OCI-LY1 (cell line): Measurements from ENCODE around the gene VPS54.

ENCODE experiments used
- H2AFZ ChIP-seq: fragments of 200-600 bp; sonication (generic), shearing (Covaris generic); 2 replicates; pipeline ENCODE4 v1.6.0; 2014; ENCODE audit warnings: antibody characterized with exemption, mild to moderate bottlenecking, low read length
- H3F3A ChIP-seq: fragments of 200-600 bp; sonication (generic), shearing (Covaris generic); 2 replicates; pipeline ENCODE4 v1.6.0; 2014; ENCODE audit warnings: mild to moderate bottlenecking, antibody characterized with exemption, low read length, moderate library complexity; ENCODE audit not compliant: insufficient read depth
- H3K27ac ChIP-seq: fragments of 200-600 bp; sonication (generic); 2 replicates; pipeline ENCODE4 v1.5.1; 2014; ENCODE audit warnings: low read length, mixed run types, mild to moderate bottlenecking, low read depth; ENCODE audit not compliant: poor library complexity, severe bottlenecking
- H3K27me3 ChIP-seq: fragments of 200-600 bp; sonication (generic); 2 replicates; pipeline ENCODE4 v1.6.0; 2014; ENCODE audit warnings: antibody characterized with exemption, mild to moderate bottlenecking, low read length, moderate library complexity; ENCODE audit not compliant: insufficient read depth
- H3K36me3 ChIP-seq: fragments of 200-600 bp; sonication (generic); 2 replicates; pipeline ENCODE4 v1.6.1; 2014; ENCODE audit warnings: mild to moderate bottlenecking, antibody characterized with exemption, low read length, moderate library complexity, mixed read lengths; ENCODE audit not compliant: insufficient read depth
- H3K4me1 ChIP-seq: fragments of 200-600 bp; sonication (generic); 2 replicates; pipeline ENCODE4 v1.5.1; 2014; ENCODE audit warnings: mild to moderate bottlenecking, low read length, moderate library complexity; ENCODE audit not compliant: insufficient read depth, severe bottlenecking
- H3K4me2 ChIP-seq: fragments of 200-600 bp; sonication (generic), shearing (Covaris generic); 2 replicates; pipeline ENCODE4 v1.6.1; 2014; ENCODE audit warnings: low read length
- H3K4me3 ChIP-seq: fragments of 200-600 bp; sonication (generic); 2 replicates; pipeline ENCODE4 v1.5.1; 2014; ENCODE audit warnings: low read length, low read depth, mild to moderate bottlenecking, mixed read lengths; ENCODE audit not compliant: poor library complexity, severe bottlenecking
- H3K79me2 ChIP-seq: fragments of 200-600 bp; shearing (Covaris generic); 2 replicates; pipeline ENCODE4 v1.6.1; 2016; ENCODE audit warnings: mixed run types, low read length, mixed read lengths; ENCODE audit not compliant: insufficient read depth
- H3K9ac ChIP-seq: fragments of 200-600 bp; sonication (generic), shearing (Covaris generic); 2 replicates; pipeline ENCODE4 v1.6.1; 2014; ENCODE audit warnings: mild to moderate bottlenecking, low read length, mixed read lengths
- H3K9me2 ChIP-seq: fragments of 200-600 bp; sonication (generic), shearing (Covaris generic); 2 replicates; pipeline ENCODE4 v1.6.1; 2014; ENCODE audit warnings: low read depth, mild to moderate bottlenecking, low read length, mixed read lengths
- H3K9me3 ChIP-seq: fragments of 200-600 bp; shearing (Covaris generic); 2 replicates; pipeline ENCODE4 v1.6.1; 2014; ENCODE audit warnings: low read length, mixed read lengths
- H4K20me1 ChIP-seq: fragments of 200-600 bp; sonication (generic), shearing (Covaris generic); 2 replicates; pipeline ENCODE4 v1.6.0; 2016; ENCODE audit warnings: mild to moderate bottlenecking, low read length; ENCODE audit not compliant: insufficient read depth
- CTCF ChIP-seq: fragments of 200-600 bp; sonication (generic), shearing (Covaris generic); IDR thresholded peaks from 2 replicates; pipeline ENCODE4 v1.5.1; 2017; ENCODE audit warnings: mild to moderate bottlenecking, antibody characterized with exemption, low read length, moderate library complexity, mixed read lengths
- EZH2 ChIP-seq: fragments of 200-600 bp; sonication (generic), shearing (Covaris generic); IDR thresholded peaks from 2 replicates; pipeline ENCODE4 v1.8.0; 2017; ENCODE audit warnings: borderline replicate concordance, mixed run types, mild to moderate bottlenecking, antibody characterized with exemption, low read length, moderate library complexity, mixed read lengths

VPS54 gene

GRCh38 chr2:63856303-63856603, 163.0 kb downstream of the VPS54 start:
- TF ChIP-seq EZH2 = no peak
- TF ChIP-seq CTCF = no peak
- Histone ChIP-seq H3K4me2 (no peak overlapping the region), H3K36me3 (peaks cover 60% of the 10 kb centered on the region), H3K79me2 (peaks cover 49% of the 10 kb centered on the region), H3K9ac (no peak overlapping the region), H3K9me3 (no peaks in the 10 kb centered on the region), H3F3A (no peaks in the 10 kb centered on the region), H3K4me1 (peaks cover 20% of the 10 kb centered on the region), H2AFZ (no peak overlapping the region), H3K9me2 (no peaks in the 10 kb centered on the region), H3K27me3 (no peaks in the 10 kb centered on the region), H4K20me1 (no peaks in the 10 kb centered on the region), H3K27ac (no peak overlapping the region), H3K4me3 (no peak overlapping the region)

- no peak overlapping the region for H3K4me3 ChIP-seq
Measured at GRCh38 chr2:63855418-63856302, 163.6 kb downstream of the VPS54 start.

GRCh38 chr2:63853527-63854310, 165.5 kb downstream of the VPS54 start:
- no peak overlapping the region for H3K4me3 ChIP-seq
- H3K27me3 ChIP-seq = no peaks in the 10 kb centered on the region
- H2AFZ ChIP-seq = no peak overlapping the region
- no peaks in the 10 kb centered on the region for H4K20me1 ChIP-seq
- no peaks in the 10 kb centered on the region; the same call in 1 of the 2 replicates for H3K9me3 ChIP-seq
- no peaks in the 10 kb centered on the region for H3K9me2 ChIP-seq
- no peak overlapping the region for H3K27ac ChIP-seq
- no peaks in the 10 kb centered on the region for H3F3A ChIP-seq
- H3K79me2 ChIP-seq = peaks cover 74% of the 10 kb centered on the region
- H3K9ac ChIP-seq = no peak overlapping the region
- H3K4me2 ChIP-seq = no peak overlapping the region; the same call in 1 of the 2 replicates
- H3K36me3 ChIP-seq = peaks cover 61% of the 10 kb centered on the region
- TF ChIP-seq EZH2 = no peak
- TF ChIP-seq CTCF = no peak
- peaks cover 14% of the 10 kb centered on the region for H3K4me1 ChIP-seq

More at GRCh38 chr2:63855418-63856302, 163.6 kb downstream of the VPS54 start:
- Histone ChIP-seq H3K4me1 (peaks cover 14% of the 10 kb centered on the region), H3F3A (no peaks in the 10 kb centered on the region), H3K9ac (no peak overlapping the region), H3K27ac (no peak overlapping the region), H2AFZ (no peak overlapping the region), H3K36me3 (peaks cover 66% of the 10 kb centered on the region), H3K4me2 (no peak overlapping the region), H3K27me3 (no peaks in the 10 kb centered on the region), H3K79me2 (peaks cover 55% of the 10 kb centered on the region), H3K9me2 (no peaks in the 10 kb centered on the region), H4K20me1 (no peaks in the 10 kb centered on the region), H3K9me3 (no peaks in the 10 kb centered on the region)
- TF ChIP-seq CTCF (no peak), EZH2 (no peak)
